B cell (primary cell): Measurements from ENCODE around the gene PAK4.

Source experiments
- CTCF ChIP-seq: fragments of 200-600 bp; IDR thresholded peaks from one replicate; pipeline ENCODE4 v1.8.0; 2022; ENCODE audit warnings: antibody characterized with exemption, mild to moderate bottlenecking
- EZH2 ChIP-seq: IDR thresholded peaks from 2 replicates; pipeline ENCODE4 v1.6.1; 2012; ENCODE audit warnings: borderline replicate concordance, low read depth, mild to moderate bottlenecking, moderate library complexity, low read length; ENCODE audit not compliant: insufficient read depth, poor library complexity, severe bottlenecking

- TF ChIP-seq CTCF (no peak), EZH2 (no peak)
These were observed 13.8 kb downstream of the PAK4 start for GRCh38 chr19:39139305-39139874.
